K562 treated with DMSO at 1 percent for 12 hours (cell line): ENCODE measurements around the gene SART3. TPM values are rescaled to one million over a fixed set of nuclear protein-coding genes. Genes with fewer than 3 reads are reported as not detected.

Source experiments
- total RNA-seq: library from RNA; unstranded; fragments of 300-600 nt; gene quantifications from 2 replicates; pipeline ENCODE4 v1.2.3, GENCODE V29; 2022; ENCODE audit not compliant: insufficient read depth

Gene SART3, protein sequence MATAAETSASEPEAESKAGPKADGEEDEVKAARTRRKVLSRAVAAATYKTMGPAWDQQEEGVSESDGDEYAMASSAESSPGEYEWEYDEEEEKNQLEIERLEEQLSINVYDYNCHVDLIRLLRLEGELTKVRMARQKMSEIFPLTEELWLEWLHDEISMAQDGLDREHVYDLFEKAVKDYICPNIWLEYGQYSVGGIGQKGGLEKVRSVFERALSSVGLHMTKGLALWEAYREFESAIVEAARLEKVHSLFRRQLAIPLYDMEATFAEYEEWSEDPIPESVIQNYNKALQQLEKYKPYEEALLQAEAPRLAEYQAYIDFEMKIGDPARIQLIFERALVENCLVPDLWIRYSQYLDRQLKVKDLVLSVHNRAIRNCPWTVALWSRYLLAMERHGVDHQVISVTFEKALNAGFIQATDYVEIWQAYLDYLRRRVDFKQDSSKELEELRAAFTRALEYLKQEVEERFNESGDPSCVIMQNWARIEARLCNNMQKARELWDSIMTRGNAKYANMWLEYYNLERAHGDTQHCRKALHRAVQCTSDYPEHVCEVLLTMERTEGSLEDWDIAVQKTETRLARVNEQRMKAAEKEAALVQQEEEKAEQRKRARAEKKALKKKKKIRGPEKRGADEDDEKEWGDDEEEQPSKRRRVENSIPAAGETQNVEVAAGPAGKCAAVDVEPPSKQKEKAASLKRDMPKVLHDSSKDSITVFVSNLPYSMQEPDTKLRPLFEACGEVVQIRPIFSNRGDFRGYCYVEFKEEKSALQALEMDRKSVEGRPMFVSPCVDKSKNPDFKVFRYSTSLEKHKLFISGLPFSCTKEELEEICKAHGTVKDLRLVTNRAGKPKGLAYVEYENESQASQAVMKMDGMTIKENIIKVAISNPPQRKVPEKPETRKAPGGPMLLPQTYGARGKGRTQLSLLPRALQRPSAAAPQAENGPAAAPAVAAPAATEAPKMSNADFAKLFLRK
- total RNA-seq, result 15.4 and 40.5 TPM in 2 replicates

GRCh38 chr12:108560752-108561719 is at the start of gene SART3:
TSS of gene SART3 (minus strand) at chr12:108561173. CDS start at chr12:108561154, 19 bp downstream.

GRCh38 chr12:108597559-108598471 is 36.8 kb upstream of the SART3 start, which contains the start of gene TMEM119:
TSS of gene TMEM119 (minus strand) at chr12:108598084. CDS start at chr12:108592383, 5,701 bp downstream.

GRCh38 chr12:108562348-108563135 is 1.6 kb upstream of the SART3 start, which contains the start of gene ISCU:
TSS of gene ISCU (plus strand) at chr12:108562596. CDS start at chr12:108562623, 27 bp downstream.

DNA sequence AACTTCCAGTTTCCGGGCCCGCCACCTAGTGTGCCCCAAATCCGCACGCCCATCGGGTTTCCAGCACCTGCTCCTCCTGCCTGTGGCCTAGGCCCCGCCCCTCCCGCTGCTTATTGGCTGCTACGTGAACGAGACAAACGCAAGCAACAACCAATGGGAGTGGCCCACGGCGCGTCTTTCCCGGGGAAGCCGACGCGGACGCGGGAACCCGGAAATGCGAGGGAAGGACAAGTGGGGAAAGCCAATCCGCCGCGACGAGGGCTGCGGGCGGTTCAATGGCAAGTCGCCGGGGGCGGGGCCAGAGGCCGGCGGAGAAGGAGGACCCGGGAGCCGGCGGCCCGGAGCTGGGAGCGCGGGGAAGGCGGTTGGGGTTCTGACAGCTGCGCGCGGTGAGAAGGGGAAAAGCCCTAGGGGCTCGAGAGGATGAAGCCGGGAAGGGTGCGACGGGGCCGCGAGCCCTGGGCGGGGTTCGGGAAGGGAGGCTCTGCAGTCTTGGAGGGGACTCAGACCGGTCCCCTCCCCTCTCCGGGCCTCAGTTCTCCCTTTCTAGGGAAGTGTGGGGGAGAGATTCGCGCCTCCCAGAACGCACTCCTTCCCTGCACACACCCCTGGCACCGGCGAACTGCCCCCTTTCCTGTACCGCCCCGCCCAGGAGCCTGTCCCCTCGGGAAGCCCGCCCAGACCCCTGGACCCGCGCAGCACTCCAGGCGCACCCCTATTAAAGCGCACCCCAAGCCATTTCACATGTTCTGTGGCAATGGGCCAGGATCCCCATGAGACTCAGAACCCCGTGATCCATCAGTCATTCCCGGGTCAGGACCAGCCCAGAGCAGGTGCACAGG is 45.8 kb downstream of the SART3 start, which contains the start of gene FICD:
FICD (plus strand) TSS at position 305 of the 842 bp plus-strand sequence. CDS start 1,696 bp downstream, outside the sequence.

Other genes with a start within 250 kb of the SART3 start
- not detected in 2 replicates for gene CMKLR1, start 221.9 kb downstream of the SART3 start, total RNA-seq
- 2.9 and 6.0 TPM in 2 replicates for gene FICD, start 45.9 kb downstream of the SART3 start, total RNA-seq
- 113 and 119 TPM in 2 replicates for gene ISCU, start 1.4 kb upstream of the SART3 start, total RNA-seq
- gene TMEM119, start 36.9 kb upstream of the SART3 start, total RNA-seq, result not detected in 2 replicates
- gene SELPLG, start 72.7 kb upstream of the SART3 start, total RNA-seq, result 2.4 and 4.6 TPM in 2 replicates
- gene CORO1C, start 170.3 kb upstream of the SART3 start, total RNA-seq, result 39.0 and 87.5 TPM in 2 replicates